OCI-LY3 (cell line): Measurements from ENCODE around the gene CPO.

Source experiments
- H2AFZ ChIP-seq: fragments of 200-600, 300-600 bp; shearing (Covaris generic); 2 replicates; pipeline ENCODE4 v1.6.0; 2014; ENCODE audit warnings: antibody characterized with exemption, low read depth, low read length
- H3K27ac ChIP-seq: fragments of 200-600, 300-600 bp; sonication (generic); 2 replicates; pipeline ENCODE4 v1.5.1; 2014; ENCODE audit warnings: mild to moderate bottlenecking, low read length, moderate library complexity, mixed read lengths
- H3K27me3 ChIP-seq: fragments of 200-600, 300-600 bp; sonication (generic); 2 replicates; pipeline ENCODE4 v1.6.1; 2014; ENCODE audit warnings: low read depth, low read length, mixed read lengths
- H3K36me3 ChIP-seq: fragments of 200-600, 300-600 bp; sonication (generic); replicated peaks from 2 replicates; pipeline ENCODE3; 2014; ENCODE audit warnings: low read depth, low read length, mixed read lengths
- H3K4me1 ChIP-seq: fragments of 300-600, 200-600 bp; sonication (generic); 2 replicates; pipeline ENCODE4 v1.6.1; 2014; ENCODE audit warnings: low read length, mixed read lengths
- H3K4me2 ChIP-seq: fragments of 200-600, 300-600 bp; sonication (generic); 2 replicates; pipeline ENCODE4 v1.6.1; 2014; ENCODE audit warnings: low read length, mixed read lengths
- H3K4me3 ChIP-seq: fragments of 300-600, 200-600 bp; sonication (generic); 2 replicates; pipeline ENCODE4 v1.5.1; 2014; ENCODE audit warnings: antibody characterized with exemption, mild to moderate bottlenecking, low read length, moderate library complexity
- H3K79me2 ChIP-seq: fragments of 300-600, 200-600 bp; shearing (Covaris generic); 2 replicates; pipeline ENCODE4 v1.6.1; 2014; ENCODE audit warnings: mild to moderate bottlenecking, low read length, mixed read lengths
- H3K9ac ChIP-seq: fragments of 300-600, 200-600 bp; shearing (Covaris generic); 2 replicates; pipeline ENCODE4 v1.6.0; 2014; ENCODE audit warnings: mild to moderate bottlenecking, low read length, moderate library complexity
- H3K9me3 ChIP-seq: fragments of 200-600, 300-600 bp; shearing (Covaris generic); 2 replicates; pipeline ENCODE4 v1.6.1; 2014; ENCODE audit warnings: low read length, mixed read lengths; ENCODE audit not compliant: insufficient read depth
- H4K20me1 ChIP-seq: fragments of 200-600, 300-600 bp; sonication (generic); 2 replicates; pipeline ENCODE4 v1.6.1; 2016; ENCODE audit warnings: low read length, mixed read lengths; ENCODE audit not compliant: insufficient read depth
- EZH2phosphoT487 ChIP-seq: fragments of 200-600 bp; shearing (Covaris generic); IDR thresholded peaks from 2 replicates; pipeline ENCODE4 v1.6.1; 2018; ENCODE audit warnings: antibody characterized with exemption, mixed run types, low read depth
- TF ChIP-seq, protein P1 (sequence below): fragments of 200-600, 300-600 bp; sonication (generic); IDR thresholded peaks from 2 replicates; pipeline ENCODE4 v1.5.1; 2014; ENCODE audit warnings: antibody characterized with exemption, low read length, low read depth

Gene CPO

DNA sequence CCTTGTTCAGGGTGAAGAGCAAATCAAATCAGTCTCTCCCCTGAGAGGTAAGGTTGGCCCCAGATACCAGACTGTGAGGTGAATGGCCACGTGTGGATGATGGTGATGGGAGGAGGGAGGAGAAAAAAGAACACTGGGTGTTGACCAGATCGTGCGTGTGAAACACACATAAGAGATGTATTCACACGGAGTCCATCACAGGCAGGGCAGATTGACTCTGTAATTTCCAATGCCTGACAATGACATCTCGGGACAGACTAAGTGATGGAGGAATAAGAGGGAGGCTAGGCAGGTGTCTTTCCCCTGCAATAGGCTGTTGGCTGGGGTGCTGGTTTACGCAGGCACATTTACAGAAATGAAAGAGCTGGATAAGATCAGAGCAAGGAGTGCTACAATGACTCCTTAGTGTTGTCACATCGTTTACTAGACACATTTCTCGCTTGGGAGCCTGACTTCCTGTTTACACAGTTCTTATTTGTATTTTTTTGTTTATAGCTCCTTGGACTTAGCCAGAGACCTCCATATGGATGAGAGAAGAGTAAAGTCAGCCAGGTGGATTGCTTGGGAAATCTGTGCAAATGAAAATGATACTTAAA lies 43.1 kb downstream of the CPO start:
- no peaks in the 10 kb centered on the region for H4K20me1 ChIP-seq
- H3K36me3 ChIP-seq = no peaks in the 10 kb centered on the region
- H3K4me1 ChIP-seq = no peaks in the 10 kb centered on the region
- H3K4me3 ChIP-seq = no peak overlapping the region
- H3K9ac ChIP-seq = no peak overlapping the region
- H3K79me2 ChIP-seq = no peaks in the 10 kb centered on the region
- H3K27ac ChIP-seq = no peak overlapping the region
- H3K9me3 ChIP-seq = no peaks in the 10 kb centered on the region
- no peak overlapping the region for H3K4me2 ChIP-seq
- H2AFZ ChIP-seq = no peak overlapping the region
- TF ChIP-seq EZH2phosphoT487 = no peak
- TF ChIP-seq, protein P1, sequence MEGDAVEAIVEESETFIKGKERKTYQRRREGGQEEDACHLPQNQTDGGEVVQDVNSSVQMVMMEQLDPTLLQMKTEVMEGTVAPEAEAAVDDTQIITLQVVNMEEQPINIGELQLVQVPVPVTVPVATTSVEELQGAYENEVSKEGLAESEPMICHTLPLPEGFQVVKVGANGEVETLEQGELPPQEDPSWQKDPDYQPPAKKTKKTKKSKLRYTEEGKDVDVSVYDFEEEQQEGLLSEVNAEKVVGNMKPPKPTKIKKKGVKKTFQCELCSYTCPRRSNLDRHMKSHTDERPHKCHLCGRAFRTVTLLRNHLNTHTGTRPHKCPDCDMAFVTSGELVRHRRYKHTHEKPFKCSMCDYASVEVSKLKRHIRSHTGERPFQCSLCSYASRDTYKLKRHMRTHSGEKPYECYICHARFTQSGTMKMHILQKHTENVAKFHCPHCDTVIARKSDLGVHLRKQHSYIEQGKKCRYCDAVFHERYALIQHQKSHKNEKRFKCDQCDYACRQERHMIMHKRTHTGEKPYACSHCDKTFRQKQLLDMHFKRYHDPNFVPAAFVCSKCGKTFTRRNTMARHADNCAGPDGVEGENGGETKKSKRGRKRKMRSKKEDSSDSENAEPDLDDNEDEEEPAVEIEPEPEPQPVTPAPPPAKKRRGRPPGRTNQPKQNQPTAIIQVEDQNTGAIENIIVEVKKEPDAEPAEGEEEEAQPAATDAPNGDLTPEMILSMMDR = no peak
- H3K27me3 ChIP-seq = peaks cover 30% of the 10 kb centered on the region

DNA sequence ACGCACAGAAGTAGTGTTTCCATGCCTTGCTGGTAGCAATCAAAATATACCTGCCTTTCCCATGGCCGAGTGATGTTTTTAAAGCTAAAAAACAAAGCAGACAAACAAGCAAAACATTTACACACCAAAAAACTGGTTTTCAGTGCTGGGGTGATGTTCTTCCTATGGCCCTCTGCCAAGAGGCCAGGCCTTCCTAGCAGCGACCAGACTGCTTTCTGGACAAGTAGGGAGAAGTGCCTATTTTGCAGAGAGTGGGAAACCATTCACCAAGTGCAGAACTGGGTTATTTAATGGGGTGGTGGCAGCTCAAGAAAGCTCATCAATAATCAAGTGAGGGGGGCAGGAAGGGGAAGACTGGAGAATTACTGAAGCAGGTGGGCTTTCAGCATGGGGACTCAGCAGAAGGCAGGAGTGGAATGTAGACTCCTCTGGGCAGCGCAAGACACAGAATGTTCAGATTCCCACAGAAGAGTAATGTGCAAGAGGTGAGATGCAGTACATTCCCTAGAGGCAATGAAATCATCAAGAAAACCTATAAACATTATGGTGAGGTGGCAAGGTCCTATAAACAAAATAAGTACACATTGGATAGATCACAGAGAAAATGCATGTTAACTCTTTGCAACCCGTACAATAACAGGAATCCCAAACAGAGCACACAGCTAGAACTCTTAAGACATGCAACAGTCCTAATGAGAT lies 44.0 kb downstream of the CPO start:
- no peak overlapping the region for H3K27ac ChIP-seq
- H3K4me3 ChIP-seq = no peak overlapping the region
- no peaks in the 10 kb centered on the region for H3K9me3 ChIP-seq
- H2AFZ ChIP-seq = no peak overlapping the region
- H4K20me1 ChIP-seq = no peaks in the 10 kb centered on the region
- no peaks in the 10 kb centered on the region for H3K36me3 ChIP-seq
- no peak overlapping the region for H3K9ac ChIP-seq
- H3K79me2 ChIP-seq = no peaks in the 10 kb centered on the region
- H3K27me3 ChIP-seq = peaks cover 30% of the 10 kb centered on the region
- no peaks in the 10 kb centered on the region for H3K4me1 ChIP-seq
- TF ChIP-seq, protein P1 = no peak
- no peak for TF ChIP-seq EZH2phosphoT487
- no peak overlapping the region for H3K4me2 ChIP-seq

DNA sequence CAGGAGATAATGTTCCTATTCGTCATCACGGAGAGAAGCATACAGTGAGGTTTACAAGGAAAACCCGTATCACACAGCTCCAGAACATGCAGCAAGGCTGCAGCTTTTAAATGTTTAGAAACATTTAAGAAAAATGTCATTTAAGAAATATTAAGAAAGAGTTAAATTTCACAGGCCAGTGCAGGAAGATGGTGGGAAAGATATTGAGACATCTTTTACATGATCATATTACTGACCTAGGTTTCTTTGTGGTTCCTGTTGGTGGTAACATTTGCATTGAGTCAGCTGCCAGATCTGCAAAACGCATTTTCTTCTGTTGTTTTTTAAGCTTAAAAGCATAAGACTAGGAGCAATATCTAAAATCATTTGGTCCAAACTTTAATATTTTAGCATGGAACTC lies 44.9 kb downstream of the CPO start:
- no peaks in the 10 kb centered on the region for H3K9me3 ChIP-seq
- H3K79me2 ChIP-seq = no peaks in the 10 kb centered on the region
- H3K36me3 ChIP-seq = no peaks in the 10 kb centered on the region
- no peak overlapping the region for H2AFZ ChIP-seq
- no peak overlapping the region for H3K27ac ChIP-seq
- H3K4me2 ChIP-seq = no peak overlapping the region
- no peak overlapping the region for H3K9ac ChIP-seq
- no peak for TF ChIP-seq EZH2phosphoT487
- TF ChIP-seq, protein P1 = no peak
- no peak overlapping the region for H3K4me3 ChIP-seq
- H3K4me1 ChIP-seq = peaks cover 3% of the 10 kb centered on the region; the same call in 1 of the 2 replicates
- H3K27me3 ChIP-seq = peaks cover 30% of the 10 kb centered on the region
- H4K20me1 ChIP-seq = no peaks in the 10 kb centered on the region

DNA sequence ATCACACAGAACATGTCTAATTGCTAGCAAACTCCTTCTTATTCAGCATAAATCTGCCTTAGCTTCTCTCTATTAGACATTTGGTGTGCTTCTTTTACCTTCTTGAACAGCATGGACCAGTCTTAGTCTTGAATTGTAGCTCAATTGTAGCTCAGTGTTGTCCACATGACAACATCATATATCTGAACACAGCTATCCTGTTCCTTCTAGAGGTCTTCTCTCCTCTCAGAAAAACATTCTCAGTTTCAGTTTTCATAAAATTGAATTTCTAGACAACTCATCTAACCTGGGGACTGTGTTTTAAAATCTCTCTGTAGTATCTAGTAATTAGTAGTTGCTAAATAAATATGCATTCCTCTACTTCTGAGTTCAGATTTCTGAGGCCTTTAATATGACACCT lies 47.6 kb downstream of the CPO start:
- Histone ChIP-seq H3K27ac (no peak overlapping the region), H3K9ac (no peak overlapping the region), H4K20me1 (no peaks in the 10 kb centered on the region), H3K4me2 (no peak overlapping the region), H3K9me3 (no peaks in the 10 kb centered on the region), H3K4me3 (no peak overlapping the region), H3K27me3 (peaks cover 26% of the 10 kb centered on the region), H3K36me3 (no peaks in the 10 kb centered on the region), H3K79me2 (no peaks in the 10 kb centered on the region), H3K4me1 (peaks cover 4% of the 10 kb centered on the region; the same call in 1 of the 2 replicates), H2AFZ (no peak overlapping the region)
- TF ChIP-seq EZH2phosphoT487 = no peak
- TF ChIP-seq, protein P1 = no peak
